Measurements from ENCODE around the gene FRAT2. TPM values are rescaled to one million over a fixed set of nuclear protein-coding genes. Genes with fewer than 3 reads are reported as not detected.
A peak's percentile ranks its signal among the peaks of the same experiment; 100 is the strongest.
"Not testable (repeated sequence)": the region's sequence is repeated elsewhere in the genome, so short reads cannot be mapped to it uniquely, and the experiment has no call there.

The FRAT2 gene
- total RNA-seq, 1 donor from 2014 or later: 38.7 TPM

DNA sequence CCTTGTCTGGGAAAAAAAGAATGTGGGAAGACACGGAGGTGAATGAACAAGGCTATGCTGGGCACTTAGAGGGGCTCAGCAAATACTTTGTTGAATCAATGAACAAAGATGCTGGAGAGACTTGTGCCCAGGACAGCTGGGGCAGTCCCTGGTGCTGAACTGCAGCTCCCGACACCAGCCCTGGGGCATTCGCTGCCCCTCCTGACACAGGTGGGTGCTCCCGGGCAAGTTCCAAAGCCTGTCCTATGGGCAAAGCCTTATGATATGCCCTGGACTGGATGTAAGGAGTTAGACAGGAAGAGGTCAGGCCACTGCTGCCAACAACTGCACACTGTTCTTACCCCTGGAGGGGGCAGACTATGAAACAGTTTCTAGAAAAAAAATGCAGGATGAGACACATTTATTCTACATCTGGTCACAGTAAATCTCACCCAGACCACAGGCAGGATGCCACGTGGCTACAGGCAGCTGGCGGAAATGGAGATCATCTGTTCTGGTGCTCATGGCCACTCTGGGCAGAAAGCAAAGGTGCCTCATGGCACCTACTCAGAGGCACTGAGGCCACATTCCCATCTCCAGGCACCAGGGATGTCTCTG is 21.9 kb upstream of the FRAT2 start:
- TF ChIP-seq CTCF (IDR thresholded peaks at IDR 0.05; ENCODE audit: unreplicated experiment): no peak
- DNase-seq (ENCODE audit: low spot score, unreplicated experiment): no peak
- Mint-ChIP-seq H3K9me3 (ENCODE audit: low read depth) (no peaks in the 10 kb centered on the region), H3K27me3 (no peaks in the 10 kb centered on the region), H3K36me3 (ENCODE audit: insufficient read depth) (peaks cover 12% of the 10 kb centered on the region), H3K27ac (no peak overlapping the region), H3K4me3 (ENCODE audit: low read depth) (no peak overlapping the region), H3K4me1 (ENCODE audit: low read depth) (peaks cover 2% of the 10 kb centered on the region)

DNA sequence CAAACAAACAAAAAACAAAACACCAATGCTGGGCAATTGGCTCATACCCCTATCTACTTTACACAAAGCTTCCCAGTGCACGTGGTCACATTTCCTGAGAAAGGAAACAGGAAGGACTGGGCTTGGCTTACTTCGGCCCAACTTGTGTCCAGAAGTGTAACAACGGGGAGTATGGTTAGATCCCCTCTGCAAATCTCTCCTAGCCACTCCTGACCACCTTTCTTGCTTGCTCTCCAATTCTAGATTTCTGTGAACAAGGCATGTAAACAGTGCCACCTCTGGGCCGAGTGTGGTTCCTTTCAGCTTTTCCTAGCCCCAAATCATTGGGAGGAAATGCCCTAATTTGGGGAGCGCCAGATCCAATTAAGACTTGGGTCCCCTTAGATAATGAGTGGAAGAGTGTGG is 21.0 kb upstream of the FRAT2 start:
- no peaks in the 10 kb centered on the region for H3K9me3 Mint-ChIP-seq (ENCODE audit: low read depth)
- no peak for DNase-seq (ENCODE audit: low spot score, unreplicated experiment)
- H3K4me3 Mint-ChIP-seq (ENCODE audit: low read depth): no peak overlapping the region
- peak; percentile 57 for TF ChIP-seq CTCF (IDR thresholded peaks at IDR 0.05; ENCODE audit: unreplicated experiment)
- peaks cover 2% of the 10 kb centered on the region for H3K4me1 Mint-ChIP-seq (ENCODE audit: low read depth)
- no peak overlapping the region for H3K27ac Mint-ChIP-seq
- H3K36me3 Mint-ChIP-seq (ENCODE audit: insufficient read depth): peaks cover 12% of the 10 kb centered on the region
- H3K27me3 Mint-ChIP-seq: no peaks in the 10 kb centered on the region

- no peaks in the 10 kb centered on the region for H3K27me3 Mint-ChIP-seq
- H3K27ac Mint-ChIP-seq: no peak overlapping the region
- no peak overlapping the region for H3K4me3 Mint-ChIP-seq (ENCODE audit: low read depth)
- DNase-seq (ENCODE audit: low spot score, unreplicated experiment): no peak
- H3K36me3 Mint-ChIP-seq (ENCODE audit: insufficient read depth): peaks cover 12% of the 10 kb centered on the region
- no peaks in the 10 kb centered on the region for H3K9me3 Mint-ChIP-seq (ENCODE audit: low read depth)
- H3K4me1 Mint-ChIP-seq (ENCODE audit: low read depth): peaks cover 14% of the 10 kb centered on the region
- TF ChIP-seq CTCF (IDR thresholded peaks at IDR 0.05; ENCODE audit: unreplicated experiment): no peak
These were observed 19.4 kb upstream of the FRAT2 start for GRCh38 chr10:97353945-97354344.

- H3K27ac Mint-ChIP-seq: peak overlapping the region; percentile 58
- no peak for DNase-seq (ENCODE audit: low spot score, unreplicated experiment)
- no peaks in the 10 kb centered on the region for H3K27me3 Mint-ChIP-seq
- no peak overlapping the region for H3K4me3 Mint-ChIP-seq (ENCODE audit: low read depth)
- TF ChIP-seq CTCF (IDR thresholded peaks at IDR 0.05; ENCODE audit: unreplicated experiment): no peak
- no peaks in the 10 kb centered on the region for H3K9me3 Mint-ChIP-seq (ENCODE audit: low read depth)
- peaks cover 11% of the 10 kb centered on the region for H3K4me1 Mint-ChIP-seq (ENCODE audit: low read depth)
- peaks cover 2% of the 10 kb centered on the region for H3K36me3 Mint-ChIP-seq (ENCODE audit: insufficient read depth)
These were observed 15.4 kb upstream of the FRAT2 start for GRCh38 chr10:97349752-97350513.

DNA sequence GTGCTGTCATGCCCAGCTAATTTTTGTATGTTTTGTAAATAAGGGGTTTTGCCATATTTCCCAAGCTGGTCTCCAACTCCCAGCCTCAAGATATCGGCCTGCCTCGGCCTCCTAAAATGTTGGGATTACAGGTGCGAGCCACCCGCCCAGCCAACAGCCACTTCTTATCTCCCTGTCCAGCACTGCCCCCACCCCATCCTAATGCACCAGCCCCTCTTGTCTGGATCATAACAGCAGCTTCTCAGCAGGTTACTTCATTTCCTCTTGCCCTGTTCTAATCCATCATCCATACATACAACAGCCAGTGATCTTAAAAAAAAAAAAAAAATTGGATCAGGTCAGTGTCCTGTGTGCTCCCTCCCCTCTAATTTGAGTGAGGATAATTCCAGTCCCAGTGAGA is 12.8 kb upstream of the FRAT2 start:
- no peaks in the 10 kb centered on the region for H3K9me3 Mint-ChIP-seq (ENCODE audit: low read depth)

GRCh38 chr10:97343664-97344063 is 9.1 kb upstream of the FRAT2 start:
- H3K27ac Mint-ChIP-seq; H3K36me3 Mint-ChIP-seq (ENCODE audit: insufficient read depth); H3K4me3 Mint-ChIP-seq (ENCODE audit: low read depth); DNase-seq (ENCODE audit: low spot score, unreplicated experiment); H3K27me3 Mint-ChIP-seq; H3K9me3 Mint-ChIP-seq (ENCODE audit: low read depth); H3K4me1 Mint-ChIP-seq (ENCODE audit: low read depth): not testable (repeated sequence)

More for the DNA sequence above, 12.8 kb upstream of the FRAT2 start:
- Mint-ChIP-seq H3K27ac (no peak overlapping the region), H3K4me3 (ENCODE audit: low read depth) (no peak overlapping the region), H3K4me1 (ENCODE audit: low read depth) (peaks cover 11% of the 10 kb centered on the region), H3K36me3 (ENCODE audit: insufficient read depth) (peaks cover 2% of the 10 kb centered on the region), H3K27me3 (no peaks in the 10 kb centered on the region)
- no peak for DNase-seq (ENCODE audit: low spot score, unreplicated experiment)
- TF ChIP-seq CTCF (IDR thresholded peaks at IDR 0.05; ENCODE audit: unreplicated experiment): no peak
